Caco-2 (cell line): ENCODE results near the gene ANKMY1. TPM values are rescaled to one million over a fixed set of nuclear protein-coding genes. Genes with fewer than 3 reads are reported as not detected.

Source experiments
- BruUV-seq: library from RNA; stranded (reverse); fragments of 400-500 nt; replicated peaks from 2 replicates; lab custom pipeline; 2021; lab: Mats Ljungman, UMichigan
- CTCF ChIA-PET: fragments of 300-600 bp; sonication (Branson Sonifier 250); formaldehyde crosslinking; loops from one replicate; lab custom pipeline; 2022; ENCODE audit warnings: antibody characterized with exemption; lab: Charles Lee
- POLR2A ChIA-PET: fragments of 300-600 bp; sonication (Branson Sonifier 250); formaldehyde crosslinking; loops from one replicate; lab custom pipeline; 2022; ENCODE audit warnings: antibody characterized with exemption; lab: Charles Lee
- DNase-seq, 2 experiments: peaks; one replicate each; pipeline versions ENCODE4 v3.0.0 to v3.0.0-alpha.2; 2020 to 2022
- H3K27me3 ChIP-seq: replicated peaks from 2 replicates; pipeline ENCODE4 v1.6.0; 2011; ENCODE audit warnings: low read length; ENCODE audit not compliant: control insufficient read depth, insufficient read depth
- H3K36me3 ChIP-seq: 2 replicates; pipeline ENCODE4 v1.5.1; 2011; ENCODE audit warnings: low read length; ENCODE audit not compliant: control insufficient read depth, insufficient read depth
- H3K4me1 ChIP-seq: fragments of 250-450 bp; sonication (Bioruptor Pico); 2 replicates; pipeline ENCODE4 v1.5.1; 2020; ENCODE audit warnings: mild to moderate bottlenecking
- H3K4me3 ChIP-seq: 2 replicates; pipeline ENCODE4 v1.5.1; 2011; ENCODE audit warnings: low read depth, mild to moderate bottlenecking, control low read depth, low read length
- H3K9me3 ChIP-seq: fragments of 250-450 bp; sonication (Bioruptor Pico); 2 replicates; pipeline ENCODE4 v1.5.1; 2020; ENCODE audit warnings: mild to moderate bottlenecking, moderate library complexity
- H3K27ac Mint-ChIP-seq: one replicate; pipeline ENCODE4 v1.8.0; 2022; ENCODE audit warnings: mixed read lengths; ENCODE audit not compliant: unreplicated experiment
- H3K27me3 Mint-ChIP-seq: one replicate; pipeline ENCODE4 v1.8.0; 2022; ENCODE audit warnings: mixed read lengths; ENCODE audit not compliant: insufficient read depth, unreplicated experiment
- H3K36me3 Mint-ChIP-seq: one replicate; pipeline ENCODE4 v1.8.0; 2022; ENCODE audit warnings: mild to moderate bottlenecking, mixed read lengths; ENCODE audit not compliant: insufficient read depth, unreplicated experiment
- H3K4me1 Mint-ChIP-seq: one replicate; pipeline ENCODE4 v1.8.0; 2022; ENCODE audit warnings: low read depth, mixed read lengths; ENCODE audit not compliant: unreplicated experiment
- H3K4me3 Mint-ChIP-seq: one replicate; pipeline ENCODE4 v1.8.0; 2022; ENCODE audit warnings: mild to moderate bottlenecking, moderate library complexity, mixed read lengths; ENCODE audit not compliant: unreplicated experiment
- H3K9me3 Mint-ChIP-seq: one replicate; pipeline ENCODE4 v1.8.0; 2022; ENCODE audit warnings: mixed read lengths; ENCODE audit not compliant: unreplicated experiment
- CTCF ChIP-seq, 2 experiments: fragments of 200-600 bp in 1 of 2; IDR thresholded peaks; 1 replicate in 1 of 2; 2 replicates in 1 of 2; pipeline versions ENCODE4 v1.5.1 to v1.8.0; 2011 to 2022; ENCODE audit warnings: antibody characterized with exemption in 1 of 2, control low read depth in 1 of 2, inconsistent platforms in 1 of 2, low read depth in 1 of 2, low read length in 1 of 2, mild to moderate bottlenecking in 1 of 2, moderate library complexity in 1 of 2; ENCODE audit not compliant: insufficient read depth in 1 of 2, severe bottlenecking in 1 of 2, unreplicated experiment in 1 of 2
- intact Hi-C: fragments of 100-400 bp; cut with micrococcal nuclease; formaldehyde crosslinking; loops from one replicate; pipeline ENCODE4 v1.10.0; 2022; ENCODE audit not compliant: unreplicated experiment
- total RNA-seq: library from RNA; stranded (reverse); gene quantifications from 2 replicates; pipeline ENCODE4 v1.2.3, GENCODE V29; 2022

The ANKMY1 gene
- total RNA-seq, 1 experiment from 2014 or later: 12.2 TPM

GRCh38 chr2:240554767-240555493 lies 2.9 kb downstream of the ANKMY1 start:
- H3K27me3 ChIP-seq: no peaks in the 10 kb centered on the region
- CTCF ChIA-PET: no interaction called here
- H3K27ac Mint-ChIP-seq: no peak overlapping the region
- POLR2A ChIA-PET: no interaction called here
- no peaks in the 10 kb centered on the region for H3K36me3 ChIP-seq
- H3K4me3 ChIP-seq: no peak overlapping the region
- DNase-seq: no peak
- peaks cover 16% of the 10 kb centered on the region for H3K36me3 Mint-ChIP-seq
- H3K9me3 ChIP-seq: no peaks in the 10 kb centered on the region
- no peak overlapping the region for H3K4me3 Mint-ChIP-seq
- no peaks in the 10 kb centered on the region for H3K4me1 Mint-ChIP-seq
- H3K9me3 Mint-ChIP-seq: no peaks in the 10 kb centered on the region
- no peak for TF ChIP-seq CTCF (IDR thresholded peaks at IDR 0.05; ENCODE audit: insufficient read depth in 1 of 2, low read depth in 1 of 2, low read length in 1 of 2, severe bottlenecking in 1 of 2, unreplicated experiment in 1 of 2)
- peaks cover 6% of the 10 kb centered on the region; the same call in 1 of the 2 replicates for H3K4me1 ChIP-seq
- no TSS peak for BruUV-seq
- intact Hi-C loops: no loop called here
- no peaks in the 10 kb centered on the region for H3K27me3 Mint-ChIP-seq

- H3K9me3 ChIP-seq: no peaks in the 10 kb centered on the region
- no peaks in the 10 kb centered on the region for H3K4me1 Mint-ChIP-seq
- no peaks in the 10 kb centered on the region for H3K27me3 ChIP-seq
- CTCF ChIA-PET: no interaction called here
- H3K36me3 Mint-ChIP-seq: peaks cover 16% of the 10 kb centered on the region
- H3K27ac Mint-ChIP-seq: no peak overlapping the region
- intact Hi-C loops: no loop called here
- DNase-seq: no peak
- no peak overlapping the region for H3K4me3 Mint-ChIP-seq
- no peaks in the 10 kb centered on the region for H3K9me3 Mint-ChIP-seq
- POLR2A ChIA-PET: no interaction called here
- no peak overlapping the region for H3K4me3 ChIP-seq
- BruUV-seq: no TSS peak
- H3K36me3 ChIP-seq: no peaks in the 10 kb centered on the region
- no peak for TF ChIP-seq CTCF (IDR thresholded peaks at IDR 0.05; ENCODE audit: insufficient read depth in 1 of 2, low read depth in 1 of 2, low read length in 1 of 2, severe bottlenecking in 1 of 2, unreplicated experiment in 1 of 2)
- no peaks in the 10 kb centered on the region for H3K27me3 Mint-ChIP-seq
- no peaks in the 10 kb centered on the region for H3K4me1 ChIP-seq
These were observed 3.8 kb downstream of the ANKMY1 start for GRCh38 chr2:240553956-240554480.

GRCh38 chr2:240551811-240552210 lies 6.0 kb downstream of the ANKMY1 start:
- intact Hi-C loops: no loop called here
- CTCF ChIA-PET: interaction anchor here (0.6 kb wide), 1 partner anchor 14 kb away, joined by 3 read pairs; no protein-coding TSS in a partner anchor

More at GRCh38 chr2:240551811-240552210, 6.0 kb downstream of the ANKMY1 start:
- no peak for DNase-seq
- H3K4me1 ChIP-seq: no peaks in the 10 kb centered on the region
- Mint-ChIP-seq H3K4me3 (no peak overlapping the region), H3K27me3 (no peaks in the 10 kb centered on the region), H3K9me3 (no peaks in the 10 kb centered on the region), H3K36me3 (peaks cover 16% of the 10 kb centered on the region), H3K27ac (no peak overlapping the region), H3K4me1 (no peaks in the 10 kb centered on the region)
- H3K36me3 ChIP-seq: no peaks in the 10 kb centered on the region
- no peaks in the 10 kb centered on the region for H3K9me3 ChIP-seq
- POLR2A ChIA-PET: no interaction called here
- no peak overlapping the region for H3K4me3 ChIP-seq
- TF ChIP-seq CTCF (IDR thresholded peaks at IDR 0.05; ENCODE audit: insufficient read depth in 1 of 2, low read depth in 1 of 2, low read length in 1 of 2, severe bottlenecking in 1 of 2, unreplicated experiment in 1 of 2): no peak
- no peaks in the 10 kb centered on the region for H3K27me3 ChIP-seq
- no TSS peak for BruUV-seq
